Hepatocyte (in vitro differentiated cells): ENCODE data around the gene ATOX1. TPM values are rescaled to one million over a fixed set of nuclear protein-coding genes. Genes with fewer than 3 reads are reported as not detected.
A peak's percentile ranks its signal among the peaks of the same experiment; 100 is the strongest.

Experiments
- DNase-seq: peaks from one replicate; pipeline ENCODE4 v3.0.0-alpha.2; 2016; ENCODE audit warnings: low spot score
- H2AFZ ChIP-seq: fragments of 200-600 bp; sonication (generic); 2 replicates; pipeline ENCODE4 v1.6.0; 2016; ENCODE audit warnings: antibody characterized with exemption, mild to moderate bottlenecking
- H3K27ac ChIP-seq: fragments of 200-600 bp; sonication (generic); 2 replicates; pipeline ENCODE4 v1.5.1; 2016; ENCODE audit warnings: mild to moderate bottlenecking
- H3K27me3 ChIP-seq: fragments of 200-600 bp; sonication (generic); 2 replicates; pipeline ENCODE4 v1.6.1; 2016
- H3K36me3 ChIP-seq: fragments of 200-600 bp; sonication (generic); replicated peaks from 2 replicates; pipeline ENCODE4 v1.5.1; 2016; ENCODE audit warnings: low read depth; ENCODE audit not compliant: insufficient read depth
- H3K4me1 ChIP-seq: fragments of 200-600 bp; sonication (generic); 2 replicates; pipeline ENCODE4 v1.5.1; 2016; ENCODE audit warnings: mild to moderate bottlenecking, moderate library complexity; ENCODE audit not compliant: insufficient read depth
- H3K4me2 ChIP-seq: fragments of 200-600 bp; sonication (generic); 2 replicates; pipeline ENCODE4 v1.6.0; 2016
- H3K4me3 ChIP-seq: fragments of 200-600 bp; sonication (generic); 2 replicates; pipeline ENCODE4 v1.5.1; 2016; ENCODE audit warnings: mild to moderate bottlenecking
- H3K79me2 ChIP-seq: fragments of 200-600 bp; sonication (generic); 2 replicates; pipeline ENCODE4 v1.6.0; 2017; ENCODE audit warnings: mild to moderate bottlenecking
- H3K9me2 ChIP-seq: fragments of 200-600 bp; sonication (generic); replicated peaks from 2 replicates; pipeline ENCODE4 v1.6.0; 2017; ENCODE audit warnings: mild to moderate bottlenecking; ENCODE audit not compliant: insufficient read depth
- H3K9me3 ChIP-seq: fragments of 200-600 bp; sonication (generic); 2 replicates; pipeline ENCODE4 v1.5.1; 2016; ENCODE audit warnings: low read depth, mild to moderate bottlenecking
- H4K20me1 ChIP-seq: fragments of 200-600 bp; sonication (generic); 2 replicates; pipeline ENCODE4 v1.6.0; 2016; ENCODE audit warnings: mild to moderate bottlenecking; ENCODE audit not compliant: insufficient read depth, poor library complexity, severe bottlenecking
- EZH2 ChIP-seq: fragments of 200-600 bp; sonication (generic); IDR thresholded peaks from 2 replicates; pipeline ENCODE4 v1.6.1; 2016; ENCODE audit warnings: antibody characterized with exemption, mild to moderate bottlenecking, borderline replicate concordance
- EZH2phosphoT487 ChIP-seq: fragments of 200-600 bp; sonication (generic); IDR thresholded peaks from one replicate; pipeline ENCODE4 v1.6.1; 2018; ENCODE audit warnings: antibody characterized with exemption, mild to moderate bottlenecking, low read depth, moderate library complexity; ENCODE audit not compliant: unreplicated experiment, severe bottlenecking
- WGBS: methylation state at CpG from one replicate; pipeline ENCODE4 v1.1.6; 2016; ENCODE audit warnings: low lambda C conversion rate; ENCODE audit errors: missing lambda C conversion rate; 5-methylcytosine and 5-hydroxymethylcytosine counted together
- polyA plus RNA-seq: library from polyadenylated mRNA; unstranded; fragments of >200 nt; fragmentation: Nextera tagmentation; extraction: Ambion mirVana; gene quantifications from 2 replicates; pipeline ENCODE4 v1.2.1, GENCODE V29; 2016
- total RNA-seq: library from RNA; depleted of rRNA; stranded (reverse); fragments of >200 nt; gene quantifications from 2 replicates; pipeline ENCODE4 v1.2.3, GENCODE V29; 2014
- TF ChIP-seq, protein P1 (sequence below): fragments of 200-600 bp; sonication (generic); IDR thresholded peaks from 2 replicates; pipeline ENCODE4 v1.5.1; 2016; ENCODE audit warnings: antibody characterized with exemption, mild to moderate bottlenecking; ENCODE audit not compliant: poor library complexity

ATOX1 gene
- total and polyA plus RNA-seq, 2 experiments from 2014 or later, result 112 to 348 TPM

DNA sequence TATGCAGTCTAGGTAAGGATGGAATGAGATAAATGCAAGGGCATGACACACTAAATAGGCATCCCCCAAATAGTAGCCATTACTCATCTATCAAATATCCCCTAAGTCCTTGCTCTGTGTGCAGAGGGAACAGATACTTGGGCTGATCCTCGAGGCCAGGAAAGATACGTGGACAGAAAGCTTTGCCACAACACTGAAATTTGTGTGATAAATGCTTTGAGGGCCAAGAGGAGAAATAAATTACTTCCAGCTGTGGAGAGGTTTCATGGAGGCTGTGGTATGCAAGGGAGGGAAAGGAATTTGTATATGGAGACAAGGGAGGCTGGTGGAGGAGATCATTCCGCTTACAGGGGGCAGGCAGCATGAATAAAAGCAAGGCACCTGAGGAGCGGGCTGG, 18.5 kb downstream of the ATOX1 start:
- peak overlapping the region; percentile 63 for H3K4me2 ChIP-seq
- H3K9me2 ChIP-seq, result no peaks in the 10 kb centered on the region
- H2AFZ ChIP-seq, result no peak overlapping the region
- no peaks in the 10 kb centered on the region for H3K9me3 ChIP-seq
- TF ChIP-seq, protein P1, sequence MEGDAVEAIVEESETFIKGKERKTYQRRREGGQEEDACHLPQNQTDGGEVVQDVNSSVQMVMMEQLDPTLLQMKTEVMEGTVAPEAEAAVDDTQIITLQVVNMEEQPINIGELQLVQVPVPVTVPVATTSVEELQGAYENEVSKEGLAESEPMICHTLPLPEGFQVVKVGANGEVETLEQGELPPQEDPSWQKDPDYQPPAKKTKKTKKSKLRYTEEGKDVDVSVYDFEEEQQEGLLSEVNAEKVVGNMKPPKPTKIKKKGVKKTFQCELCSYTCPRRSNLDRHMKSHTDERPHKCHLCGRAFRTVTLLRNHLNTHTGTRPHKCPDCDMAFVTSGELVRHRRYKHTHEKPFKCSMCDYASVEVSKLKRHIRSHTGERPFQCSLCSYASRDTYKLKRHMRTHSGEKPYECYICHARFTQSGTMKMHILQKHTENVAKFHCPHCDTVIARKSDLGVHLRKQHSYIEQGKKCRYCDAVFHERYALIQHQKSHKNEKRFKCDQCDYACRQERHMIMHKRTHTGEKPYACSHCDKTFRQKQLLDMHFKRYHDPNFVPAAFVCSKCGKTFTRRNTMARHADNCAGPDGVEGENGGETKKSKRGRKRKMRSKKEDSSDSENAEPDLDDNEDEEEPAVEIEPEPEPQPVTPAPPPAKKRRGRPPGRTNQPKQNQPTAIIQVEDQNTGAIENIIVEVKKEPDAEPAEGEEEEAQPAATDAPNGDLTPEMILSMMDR, result no peak
- TF ChIP-seq EZH2phosphoT487 (no peak), EZH2 (no peak)
- DNase-seq, result no peak
- 36% methylated on average over 4 of the region's 4 CpGs for WGBS
- peak overlapping the region; percentile 90 for H3K27ac ChIP-seq
- H3K4me3 ChIP-seq, result no peak overlapping the region
- peaks cover 34% of the 10 kb centered on the region for H3K4me1 ChIP-seq
- no peaks in the 10 kb centered on the region for H3K27me3 ChIP-seq
- peaks cover 4% of the 10 kb centered on the region for H3K79me2 ChIP-seq
- no peaks in the 10 kb centered on the region for H3K36me3 ChIP-seq
- no peaks in the 10 kb centered on the region for H4K20me1 ChIP-seq

DNA sequence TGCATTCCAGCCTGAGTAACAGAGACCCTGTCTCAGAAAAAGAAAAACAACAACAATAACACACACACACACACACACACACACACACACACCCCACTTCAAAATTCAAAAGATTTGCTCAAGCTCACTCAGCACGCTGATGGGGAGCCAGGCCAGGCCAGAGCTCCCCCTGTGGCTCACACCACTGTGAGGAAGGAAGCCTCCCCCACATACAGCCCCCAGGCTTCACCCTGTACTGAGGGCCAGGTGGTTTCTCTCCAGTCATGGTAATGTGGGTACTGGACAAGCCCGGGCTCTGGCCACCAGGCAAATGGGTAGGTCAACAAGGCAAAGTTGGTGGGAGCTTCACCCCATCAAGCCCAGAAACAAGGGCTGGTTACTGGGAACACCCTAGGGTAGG, 19.0 kb downstream of the ATOX1 start:
- Histone ChIP-seq H3K79me2 (peaks cover 4% of the 10 kb centered on the region), H3K27ac (peak overlapping the region; percentile 90), H3K9me2 (no peaks in the 10 kb centered on the region), H4K20me1 (no peaks in the 10 kb centered on the region), H3K4me2 (peak overlapping the region; percentile 63), H2AFZ (no peak overlapping the region), H3K4me3 (no peak overlapping the region), H3K4me1 (peaks cover 34% of the 10 kb centered on the region), H3K9me3 (no peaks in the 10 kb centered on the region), H3K27me3 (no peaks in the 10 kb centered on the region), H3K36me3 (no peaks in the 10 kb centered on the region)
- peak; percentile 34 for DNase-seq
- 89% methylated on average over 2 of the region's 2 CpGs for WGBS
- TF ChIP-seq EZH2 (no peak), EZH2phosphoT487 (no peak)
- TF ChIP-seq, protein P1, result no peak

DNA sequence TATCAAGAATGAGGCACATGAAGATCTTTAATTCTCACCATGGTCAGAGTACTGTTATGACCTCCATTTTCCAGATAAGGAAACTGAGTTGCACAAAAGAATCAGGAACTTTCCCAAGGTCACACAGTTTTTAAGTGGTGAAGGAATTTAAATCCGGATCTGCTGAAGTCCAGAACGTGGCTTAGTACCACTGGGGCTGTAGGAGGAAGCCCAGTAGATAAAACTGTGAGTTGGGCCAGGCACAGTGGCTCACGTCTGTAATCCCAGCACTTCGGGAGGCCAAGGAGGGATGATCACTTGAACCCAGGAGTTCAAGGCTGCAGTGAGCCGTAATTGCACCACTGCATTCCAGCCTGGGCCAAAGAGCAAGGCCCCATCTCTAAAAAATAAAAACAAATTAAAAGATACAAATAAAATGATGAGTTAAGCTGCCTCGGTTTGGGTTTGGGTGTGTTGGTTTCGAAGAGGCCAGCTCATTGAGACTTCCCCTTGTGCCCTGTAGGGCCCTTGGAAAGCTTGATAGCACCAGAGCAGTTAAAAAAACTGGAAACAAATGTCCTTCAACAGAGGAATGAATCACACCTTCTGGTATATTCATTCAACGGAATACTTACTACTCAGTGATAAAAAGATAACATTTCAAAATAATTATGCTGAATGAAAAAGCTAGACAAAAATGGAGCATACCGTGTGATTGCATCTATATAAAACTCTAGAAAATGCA, 20.1 kb downstream of the ATOX1 start:
- TF ChIP-seq EZH2 (no peak), EZH2phosphoT487 (no peak)
- TF ChIP-seq, protein P1, result no peak
- Histone ChIP-seq H3K9me2 (no peaks in the 10 kb centered on the region), H3K27me3 (no peaks in the 10 kb centered on the region), H4K20me1 (no peaks in the 10 kb centered on the region), H3K4me1 (peaks cover 34% of the 10 kb centered on the region), H3K79me2 (peaks cover 4% of the 10 kb centered on the region), H3K4me2 (peak overlapping the region; percentile 4), H3K36me3 (no peaks in the 10 kb centered on the region), H3K27ac (peak overlapping the region; percentile 90), H3K4me3 (no peak overlapping the region), H2AFZ (no peak overlapping the region), H3K9me3 (no peaks in the 10 kb centered on the region)
- no peak for DNase-seq
- 60% methylated on average over 9 of the region's 9 CpGs for WGBS
